Hematopoietic multipotent progenitor cell (in vitro differentiated cells): ENCODE data around the gene NUP93. TPM values are rescaled to one million over a fixed set of nuclear protein-coding genes. Genes with fewer than 3 reads are reported as not detected.
"Not testable (repeated sequence)": the region's sequence is repeated elsewhere in the genome, so short reads cannot be mapped to it uniquely, and the experiment has no call there.

ENCODE experiments used
- DNase-seq, 3 donors: peaks; one replicate each; pipeline ENCODE4 v3.0.0-alpha.2; 2011 to 2015; ENCODE audit warnings: low read depth in 2 of 3, low spot score in 2 of 3
- small RNA-seq: library from RNA; depleted of rRNA; stranded (forward); fragments of <200 nt; gene quantifications from one replicate; pipeline ENCODE3, GENCODE V24; 2012
- total RNA-seq: library from RNA; depleted of rRNA; stranded (reverse); fragments of >200 nt; gene quantifications from one replicate; pipeline ENCODE4 v1.2.3, GENCODE V29; 2012

Gene NUP93
- total RNA-seq, 1 donor = 59.8 TPM

DNA sequence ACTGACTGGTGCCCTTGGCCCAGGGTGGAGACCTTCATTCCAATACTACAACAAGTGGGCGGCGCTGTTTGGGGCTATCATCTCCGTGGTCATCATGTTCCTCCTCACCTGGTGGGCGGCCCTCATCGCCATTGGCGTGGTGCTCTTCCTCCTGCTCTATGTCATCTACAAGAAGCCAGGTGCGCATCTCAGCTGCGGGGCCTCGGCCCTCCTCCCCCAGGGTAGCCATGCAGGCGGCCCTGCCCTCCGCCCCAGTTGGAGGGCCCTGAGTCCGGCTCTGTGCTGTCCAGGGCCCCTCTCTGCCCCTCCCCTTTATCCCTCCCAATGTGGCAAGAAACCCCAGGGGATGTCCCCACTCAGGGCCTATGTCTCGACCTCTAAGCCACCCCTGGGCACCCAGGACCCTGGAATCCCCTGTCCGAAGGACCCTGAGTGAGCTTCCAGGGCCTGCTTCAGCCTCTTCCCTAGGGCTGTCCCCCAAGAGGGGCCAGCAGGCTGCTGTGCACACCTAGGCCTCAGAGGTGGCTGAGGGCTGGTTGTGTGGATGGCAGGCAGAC is 154.2 kb downstream of the NUP93 start:
- DNase-seq = no peak

DNA sequence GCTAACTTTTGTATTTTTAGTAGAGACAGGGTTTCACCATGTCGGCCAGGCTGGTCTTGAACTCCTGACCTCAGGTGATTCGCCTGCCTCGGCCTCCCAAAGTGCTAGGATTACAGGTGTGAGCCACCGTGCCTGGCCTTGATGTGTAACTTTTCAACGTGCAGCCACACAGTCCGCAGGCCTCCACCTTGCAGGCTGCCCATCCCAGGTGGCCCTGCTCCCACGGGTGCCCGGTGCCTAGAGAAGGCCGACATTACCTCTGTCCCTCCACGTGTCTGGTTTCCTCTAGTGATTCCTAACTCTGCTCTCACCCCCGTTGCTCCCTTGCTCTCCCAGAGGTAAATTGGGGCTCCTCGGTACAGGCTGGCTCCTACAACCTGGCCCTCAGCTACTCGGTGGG is 155.0 kb downstream of the NUP93 start:
- DNase-seq = not testable (repeated sequence)

DNA sequence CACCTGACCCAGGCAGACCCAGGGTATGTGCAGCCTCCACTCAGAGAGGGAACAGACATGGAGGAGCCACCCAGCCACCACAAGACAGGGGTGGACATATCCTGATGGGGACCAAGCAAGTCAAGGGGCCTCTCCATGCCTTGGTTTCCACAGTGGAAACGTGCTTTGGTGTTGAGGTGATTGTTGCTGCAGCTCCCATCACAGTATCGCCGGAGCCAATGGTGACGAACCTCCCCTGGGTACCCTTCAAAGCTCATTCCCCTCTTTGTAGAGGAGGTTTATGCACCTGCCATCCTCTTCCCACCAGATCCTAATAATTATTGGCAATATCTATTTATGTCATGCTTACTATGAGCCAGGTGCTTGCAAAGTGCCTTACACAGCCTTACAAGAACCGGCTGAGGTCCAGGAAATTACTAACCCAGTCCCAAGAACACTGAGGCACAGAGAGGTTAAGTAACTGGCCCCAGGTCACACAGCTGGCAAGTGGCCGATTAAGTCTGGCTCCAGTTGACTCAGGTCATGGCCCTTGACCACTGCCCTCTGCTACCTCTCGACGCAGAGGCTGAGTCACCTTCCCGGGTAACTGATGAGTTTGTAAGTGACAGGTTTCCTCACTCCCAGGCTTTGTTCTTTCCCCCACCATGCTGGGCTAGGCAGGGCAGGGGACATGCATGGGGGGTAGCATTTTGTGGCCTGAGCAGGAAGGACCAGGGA is 155.7 kb downstream of the NUP93 start:
- DNase-seq = no peak

DNA sequence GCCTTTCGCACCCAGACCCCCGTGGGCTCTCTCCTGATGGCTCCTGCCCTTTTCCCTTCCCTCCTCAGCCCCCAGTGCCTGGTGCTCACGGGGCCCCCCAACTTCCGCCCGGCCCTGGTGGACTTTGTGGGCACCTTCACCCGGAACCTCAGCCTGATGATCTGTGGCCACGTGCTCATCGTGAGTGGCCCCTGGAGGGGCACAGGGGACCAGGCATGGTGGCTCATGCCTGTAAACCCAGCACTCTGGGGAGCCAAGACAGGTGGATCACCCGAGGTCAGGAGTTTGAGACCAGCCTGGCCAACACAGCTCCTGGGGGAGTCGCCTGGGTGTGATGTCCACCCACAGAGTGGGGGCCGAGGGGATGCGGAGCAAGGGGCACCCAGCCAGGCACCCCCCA is 156.4 kb downstream of the NUP93 start:
- DNase-seq = no peak

DNA sequence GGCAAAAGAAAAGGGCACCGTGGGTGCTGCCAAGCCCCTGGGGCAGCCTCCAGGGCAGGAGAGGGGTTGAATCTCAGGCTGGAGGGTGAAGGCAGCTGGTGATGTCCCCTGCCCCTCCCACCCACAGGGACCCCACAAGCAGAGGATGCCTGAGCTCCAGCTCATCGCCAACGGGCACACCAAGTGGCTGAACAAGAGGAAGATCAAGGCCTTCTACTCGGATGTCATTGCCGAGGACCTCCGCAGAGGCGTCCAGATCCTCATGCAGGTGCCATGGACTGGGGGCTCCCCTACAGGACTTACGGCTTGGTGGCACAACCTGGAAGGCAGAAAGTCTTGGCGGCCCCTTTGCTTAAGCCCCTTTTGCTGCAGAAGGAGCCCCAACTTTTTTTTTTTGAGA is 156.9 kb downstream of the NUP93 start:
- no peak for DNase-seq

DNA sequence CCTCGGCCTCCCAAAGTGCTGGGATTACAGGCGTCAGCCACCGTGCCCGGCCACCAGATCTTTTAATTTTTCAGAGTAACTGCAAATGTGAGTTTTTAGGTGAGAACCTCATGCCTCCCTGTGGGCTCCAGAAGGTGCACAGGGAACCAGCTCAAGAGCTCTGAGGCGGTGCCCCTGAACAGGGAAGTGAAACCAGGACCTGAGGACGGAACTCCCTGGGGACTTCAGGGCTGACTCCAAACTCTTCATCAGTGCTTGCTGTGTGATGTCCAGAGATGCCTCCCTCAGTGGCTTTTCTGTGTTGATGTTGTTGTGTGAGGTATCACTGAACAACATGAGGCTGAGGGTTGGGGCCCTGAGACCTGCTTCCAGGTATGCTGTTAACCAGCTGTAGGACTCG is 158.9 kb downstream of the NUP93 start:
- DNase-seq = no peak

DNA sequence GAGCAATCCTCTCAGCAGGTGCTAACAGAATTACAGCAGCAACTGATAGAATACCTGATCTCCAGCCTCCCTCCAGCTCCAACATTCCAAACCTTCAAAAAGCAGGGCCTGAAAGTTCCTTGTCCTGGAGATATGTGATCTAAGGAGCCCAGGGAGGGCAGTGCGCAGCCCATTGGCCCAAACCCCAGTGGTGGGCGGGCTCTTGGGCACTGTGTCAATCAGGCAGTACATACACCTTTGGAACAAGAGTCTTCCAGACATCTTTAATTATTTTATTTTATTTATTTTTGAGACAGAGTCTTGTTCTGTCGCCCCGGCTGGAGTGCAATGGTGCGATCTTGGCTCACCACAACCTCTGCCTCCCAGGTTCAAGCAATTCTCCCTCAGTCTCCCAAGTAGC is 159.3 kb downstream of the NUP93 start:
- DNase-seq = no peak

DNA sequence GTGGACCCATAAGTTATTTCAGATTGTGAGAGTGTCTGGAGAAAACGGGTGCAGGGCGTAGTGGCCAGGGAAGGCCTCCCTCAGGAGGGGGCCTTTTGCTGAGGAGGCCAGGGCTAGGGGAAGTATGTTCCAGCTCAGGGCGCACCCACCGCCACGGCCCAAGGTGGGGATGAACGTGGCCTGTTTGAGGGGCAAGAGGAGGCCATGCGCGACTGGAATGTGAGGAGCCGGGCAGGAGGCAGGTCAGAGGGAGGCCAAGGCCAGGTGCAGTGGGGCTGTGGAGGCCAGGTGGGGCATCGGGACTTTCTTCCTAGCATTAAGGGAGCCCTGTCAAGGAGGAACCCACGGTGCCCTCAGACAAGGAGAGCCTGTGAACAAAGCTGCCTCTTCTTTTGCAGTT is 161.8 kb downstream of the NUP93 start:
- no peak for DNase-seq

DNA sequence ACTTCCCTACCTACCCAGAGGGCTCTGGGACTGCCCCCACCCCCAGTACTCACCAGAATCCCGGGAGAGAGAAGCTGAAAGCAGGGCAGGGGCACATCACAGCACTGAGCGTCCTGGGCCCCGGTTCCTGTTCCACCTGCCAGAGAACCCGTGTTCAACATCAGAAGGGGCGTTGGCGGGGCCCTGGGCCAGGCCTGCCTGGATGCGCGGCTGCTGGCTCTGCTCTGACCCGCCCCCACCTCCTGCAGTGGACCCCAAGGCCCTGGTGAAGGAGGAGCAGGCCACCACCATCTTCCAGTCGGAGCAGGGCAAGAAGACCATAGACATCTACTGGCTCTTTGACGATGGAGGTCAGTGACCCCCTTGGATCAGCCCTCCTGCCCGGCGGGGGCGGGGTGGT is 162.8 kb downstream of the NUP93 start:
- DNase-seq = no peak

DNA sequence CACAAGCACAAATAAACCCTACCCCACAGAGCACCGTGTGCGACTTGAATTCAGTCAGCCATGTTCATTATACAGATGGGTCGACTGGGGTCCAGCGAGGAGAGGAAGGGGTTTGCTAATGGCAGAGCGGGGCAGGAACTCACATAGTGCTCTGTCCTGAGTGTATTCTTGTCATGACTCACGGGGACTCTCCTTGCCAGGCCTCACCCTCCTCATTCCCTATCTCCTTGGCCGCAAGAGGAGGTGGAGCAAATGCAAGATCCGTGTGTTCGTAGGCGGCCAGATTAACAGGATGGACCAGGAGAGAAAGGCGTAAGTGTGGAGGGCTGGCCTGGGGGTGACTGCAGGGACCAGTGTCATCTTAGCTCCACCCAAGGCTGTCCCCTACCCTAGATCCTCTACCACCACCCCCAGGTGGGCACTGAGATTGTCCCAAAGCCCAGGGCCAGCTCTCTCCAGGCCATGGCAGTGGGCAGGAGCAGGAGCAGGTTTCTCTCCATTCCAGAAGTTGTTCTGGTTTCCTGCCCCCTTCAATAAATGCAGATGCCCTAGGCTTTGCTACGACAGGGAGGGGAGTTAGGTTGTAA is 164.5 kb downstream of the NUP93 start:
- DNase-seq = no peak

DNA sequence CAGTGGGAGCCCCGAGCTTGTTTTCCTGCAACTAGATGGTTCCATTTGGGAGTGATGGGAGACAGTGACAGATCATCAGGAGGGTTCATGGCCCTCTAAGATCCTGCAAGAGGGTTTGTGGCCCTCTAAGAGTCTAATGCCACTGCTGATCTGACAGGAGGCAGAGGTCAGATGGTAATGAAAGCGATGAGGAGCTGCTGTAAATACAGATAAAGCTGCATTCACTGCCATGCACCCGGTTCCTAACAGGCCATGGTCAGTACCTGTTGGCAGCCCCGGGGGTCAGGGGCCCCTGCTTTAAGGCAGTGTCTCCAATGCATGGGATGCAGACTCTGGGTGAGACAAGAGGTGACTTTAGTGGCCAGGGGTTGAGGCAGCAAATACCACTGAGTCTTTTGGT is 165.9 kb downstream of the NUP93 start:
- no peak for DNase-seq

DNA sequence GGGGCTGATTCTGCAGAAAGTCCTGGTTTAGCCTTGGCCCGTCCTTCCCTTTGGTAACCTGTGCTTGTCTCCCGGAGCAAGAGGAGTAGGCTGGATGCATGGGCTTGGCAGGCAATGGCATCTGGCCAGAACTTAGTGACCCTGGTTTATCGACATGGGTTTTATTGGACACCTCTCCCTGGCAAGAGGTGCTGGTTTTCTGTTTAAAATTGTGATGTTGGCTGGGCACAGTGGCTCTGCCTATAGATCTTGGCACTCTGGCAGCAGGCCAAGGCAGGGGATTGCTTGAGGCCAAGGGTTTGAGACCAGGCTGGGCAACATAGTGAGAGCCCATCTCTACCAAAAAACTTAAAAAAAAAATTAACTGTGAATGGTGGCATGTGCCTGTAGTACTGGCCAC is 166.3 kb downstream of the NUP93 start:
- no peak for DNase-seq

DNA sequence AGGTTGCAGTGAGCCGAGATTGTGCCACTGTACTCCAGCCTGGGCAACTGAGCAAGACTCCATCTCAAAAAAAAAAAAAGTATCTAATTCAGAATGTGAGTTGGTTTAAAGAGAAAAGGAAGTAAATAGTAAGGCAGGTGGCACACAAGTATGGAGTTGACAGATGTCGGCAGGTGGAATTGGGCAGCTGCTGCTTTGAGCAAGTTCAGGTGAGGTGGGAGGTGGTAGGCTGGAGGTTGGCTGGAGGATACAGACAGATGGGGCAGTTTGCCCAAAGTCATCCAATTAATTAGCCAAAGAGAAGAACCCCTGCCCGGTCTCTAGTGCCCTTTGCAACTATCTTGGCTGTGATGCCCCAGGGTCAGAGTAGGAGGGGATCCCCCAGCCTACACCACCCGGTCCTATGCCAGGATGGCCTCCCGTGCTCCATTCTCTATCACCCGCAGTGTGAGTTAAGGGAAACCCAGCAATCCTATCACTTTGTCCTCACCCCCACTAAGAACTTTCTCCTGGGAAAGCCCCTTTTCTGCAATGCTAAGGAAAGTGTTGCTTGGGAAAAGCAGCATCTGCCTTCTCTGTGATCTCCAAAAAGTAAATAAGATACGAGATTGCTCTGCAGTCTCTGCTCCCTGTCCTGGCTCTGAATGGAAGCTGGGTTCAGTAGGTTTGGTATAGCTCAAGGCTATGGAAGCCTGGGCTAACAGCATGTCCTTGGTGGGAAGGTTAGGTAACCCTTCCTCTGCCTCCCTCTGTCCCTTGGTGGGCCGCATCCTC is 167.3 kb downstream of the NUP93 start:
- no peak for DNase-seq

DNA sequence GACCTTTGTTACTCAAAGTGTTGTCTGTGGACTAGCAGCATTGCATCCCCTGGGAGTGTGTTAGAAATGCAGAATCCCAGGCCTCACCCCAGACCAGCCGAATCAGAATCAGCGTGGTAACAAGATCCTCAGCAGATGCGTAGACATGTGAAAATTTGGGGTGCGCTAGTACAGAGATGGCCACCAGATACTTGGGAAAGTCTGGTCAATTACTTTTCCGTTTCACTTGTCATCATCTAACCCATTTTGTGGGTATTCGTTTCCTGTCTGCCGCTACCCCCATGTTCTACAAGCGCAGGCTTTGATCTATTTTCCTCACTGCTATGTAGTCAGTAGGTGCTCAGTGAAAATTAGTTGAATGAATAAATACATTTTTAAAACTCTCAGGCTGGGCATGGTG is 168.9 kb downstream of the NUP93 start:
- DNase-seq = no peak

Small RNA genes lying within 50 kb of the gene (small RNA-seq; reads per million reads assigned to genes)
- not detected for gene MIR138-2

Other genes starting within 250 kb of the NUP93 start
- gene BBS2, start 210.1 kb upstream of the NUP93 start, total RNA-seq = 35.0 TPM
- not detected for gene MT4, start 165.1 kb upstream of the NUP93 start, total RNA-seq
- not detected for gene MT3, start 140.6 kb upstream of the NUP93 start, total RNA-seq
- 21.8 TPM for gene MT2A, start 121.5 kb upstream of the NUP93 start, total RNA-seq
- 6.5 TPM for gene MT1E, start 104.3 kb upstream of the NUP93 start, total RNA-seq
- gene MT1M, start 97.5 kb upstream of the NUP93 start, total RNA-seq = not detected
- not detected for gene MT1A, start 91.5 kb upstream of the NUP93 start, total RNA-seq
- gene MT1B, start 78.2 kb upstream of the NUP93 start, total RNA-seq = not detected
- 4.6 TPM for gene MT1F, start 72.2 kb upstream of the NUP93 start, total RNA-seq
- gene MT1G, start 62.1 kb upstream of the NUP93 start, total RNA-seq = 5.9 TPM
- gene MT1H, start 60.3 kb upstream of the NUP93 start, total RNA-seq = not detected
- gene MT1X, start 47.7 kb upstream of the NUP93 start, total RNA-seq = 54.1 TPM
- not detected for gene SLC12A3, start 135.1 kb downstream of the NUP93 start, total RNA-seq
- gene HERPUD1, start 202.0 kb downstream of the NUP93 start, total RNA-seq = 52.2 TPM
- 2.2 TPM for gene CETP, start 231.8 kb downstream of the NUP93 start, total RNA-seq